A549 (cell line): ENCODE results near the gene ZMYND8. TPM values are rescaled to one million over a fixed set of nuclear protein-coding genes. Genes with fewer than 3 reads are reported as not detected.
A peak's percentile ranks its signal among the peaks of the same experiment; 100 is the strongest.

Experiments
- ATAC-seq, 2 experiments: fragments of 200-7000 bp in 1 of 2; fragments of >200 bp in 1 of 2; cut with Nextera tagmentation in 1 of 2; cut with Tn5 transposase in 1 of 2; 3 replicates each; pipeline versions ENCODE4 v1.8.0 to v1.9.1; 2018 to 2020; ENCODE audit warnings: mild to moderate bottlenecking in 1 of 2, moderate library complexity in 1 of 2
- CTCF ChIA-PET: fragments of 300-600 bp; sonication (Branson Sonifier 250); formaldehyde crosslinking; extraction: SDS; loops from one replicate; lab custom pipeline; 2021; ENCODE audit warnings: antibody characterized with exemption, inconsistent platforms; lab: Yijun Ruan, JAX
- POLR2A ChIA-PET: fragments of 350-600 bp; formaldehyde crosslinking; extraction: SDS; loops from one replicate; lab custom pipeline; 2021; ENCODE audit warnings: antibody characterized with exemption, inconsistent platforms; lab: Yijun Ruan, JAX
- DNase-seq, 2 experiments: peaks; one replicate each; pipeline versions ENCODE4 v3.0.0 to v3.0.0-alpha.2; 2011 to 2016; ENCODE audit warnings: low read depth in 1 of 2, low spot score in 1 of 2
- FAIRE-seq: peaks from 2 replicates; lab custom pipeline; 2011; peaks lifted over from hg19 to GRCh38; lab: Jason Lieb, UNC
- H3K27ac ChIP-seq, 2 experiments: fragments of >200 bp; sonication (Bioruptor Twin); formaldehyde crosslinking; 3 replicates each; pipeline ENCODE4 v1.5.1; 2016 to 2017
- H3K4me1 ChIP-seq: fragments of >200 bp; sonication (Bioruptor Twin); formaldehyde crosslinking; 3 replicates; pipeline ENCODE4 v1.6.1; 2016
- H3K4me2 ChIP-seq: fragments of >200 bp; sonication (Bioruptor Twin); formaldehyde crosslinking; 3 replicates; pipeline ENCODE4 v1.6.1; 2016
- H3K4me3 ChIP-seq: fragments of >200 bp; sonication (Bioruptor Twin); formaldehyde crosslinking; 3 replicates; pipeline ENCODE4 v1.5.1; 2016
- H3K9me3 ChIP-seq: fragments of >200 bp; sonication (Bioruptor Twin); formaldehyde crosslinking; 3 replicates; pipeline ENCODE4 v1.6.1; 2016
- BHLHE40 ChIP-seq: IDR thresholded peaks from 2 replicates; pipeline ENCODE4 v1.6.1; 2012; ENCODE audit warnings: low read depth, low read length, inconsistent platforms
- CEBPB ChIP-seq, 2 experiments: fragments of >200 bp in 1 of 2; sonication (Bioruptor Twin) in 1 of 2; formaldehyde crosslinking in 1 of 2; IDR thresholded peaks; 2 replicates each; pipeline ENCODE4 v1.6.1; 2012 to 2016
- ELK1 ChIP-seq: fragments of 150-350 bp; IDR thresholded peaks from 2 replicates; pipeline ENCODE4 v1.6.1; 2014; ENCODE audit warnings: low read depth, mild to moderate bottlenecking, low read length
- FOSL2 ChIP-seq, 2 experiments: fragments of 450-650 bp in 1 of 2; fragments of >200 bp in 1 of 2; sonication (Bioruptor Twin) in 1 of 2; formaldehyde crosslinking; IDR thresholded peaks; 2 replicates each; pipeline versions ENCODE4 v1.5.0 to v1.6.1; 2016 to 2020; ENCODE audit warnings: mild to moderate bottlenecking in 1 of 2, moderate library complexity in 1 of 2
- GATA3 ChIP-seq: IDR thresholded peaks from 2 replicates; pipeline ENCODE4 v1.6.1; 2012; ENCODE audit warnings: borderline replicate concordance
- JUN ChIP-seq, 2 experiments: fragments of >200 bp; sonication (Bioruptor Twin); formaldehyde crosslinking; IDR thresholded peaks; 2 replicates in 1 of 2; 3 replicates in 1 of 2; pipeline ENCODE4 v1.6.1; 2016 to 2017
- MAX ChIP-seq: IDR thresholded peaks from 2 replicates; pipeline ENCODE4 v1.6.1; 2012
- MAZ ChIP-seq: fragments of 150-350 bp; IDR thresholded peaks from 2 replicates; pipeline ENCODE4 v1.6.1; 2014; ENCODE audit warnings: antibody characterized with exemption, low read depth, low read length, borderline replicate concordance
- NFE2L2 ChIP-seq: fragments of 150-350 bp; conservative IDR thresholded peaks from 2 replicates; pipeline ENCODE4 v1.6.1; 2014; ENCODE audit warnings: low read length
- NPAS2 ChIP-seq: fragments of 250-450 bp; sonication (Bioruptor Pico); IDR thresholded peaks from 2 replicates; pipeline ENCODE4 v1.8.0; 2022; ENCODE audit warnings: mild to moderate bottlenecking, moderate library complexity, borderline replicate concordance
- PBX3 ChIP-seq: IDR thresholded peaks from 2 replicates; pipeline ENCODE4 v1.6.1; 2012
- PHF8 ChIP-seq: fragments of 200-600 bp; sonication (generic); IDR thresholded peaks from 2 replicates; pipeline ENCODE4 v1.6.1; 2016; ENCODE audit warnings: low read depth, mild to moderate bottlenecking, antibody characterized with exemption, moderate library complexity, borderline replicate concordance
- POLR2A ChIP-seq: IDR thresholded peaks from 2 replicates; pipeline ENCODE4 v1.6.1; 2012; ENCODE audit warnings: mild to moderate bottlenecking, low read length
- POLR2AphosphoS2 ChIP-seq: conservative IDR thresholded peaks from 2 replicates; pipeline ENCODE4 v1.6.1; 2012; ENCODE audit warnings: low read length, improper control_type of control experiment, inconsistent platforms
- RAD21 ChIP-seq, 2 experiments: fragments of >200 bp in 1 of 2; sonication (Bioruptor Twin) in 1 of 2; formaldehyde crosslinking in 1 of 2; IDR thresholded peaks in 1 of 2; conservative IDR thresholded peaks in 1 of 2; 2 replicates in 1 of 2; 3 replicates in 1 of 2; pipeline ENCODE4 v1.6.1; 2012 to 2018; ENCODE audit warnings: inconsistent platforms in 1 of 2
- REST ChIP-seq: fragments of 200-600 bp; sonication (generic); IDR thresholded peaks from 2 replicates; pipeline ENCODE4 v1.6.1; 2016; ENCODE audit warnings: antibody characterized with exemption, mild to moderate bottlenecking, moderate library complexity
- USF2 ChIP-seq: fragments of 450-650 bp; IDR thresholded peaks from 2 replicates; pipeline ENCODE4 v1.6.1; 2014; ENCODE audit warnings: antibody characterized with exemption
- ZSCAN20 ChIP-seq: fragments of 250-450 bp; sonication (Bioruptor Pico); IDR thresholded peaks from 2 replicates; pipeline ENCODE4 v1.8.0; 2022; ENCODE audit warnings: mild to moderate bottlenecking, moderate library complexity
- WGBS: methylation state at CpG from one replicate; pipeline ENCODE4 v1.1.6; 2017; ENCODE audit errors: missing lambda C conversion rate; 5-methylcytosine and 5-hydroxymethylcytosine counted together
- polyA plus RNA-seq, 4 experiments: library from polyadenylated mRNA; depleted of rRNA in 3 of 4; stranded (reverse); fragments of >200 nt; fragmentation: RNase III in 1 of 4; extraction: RNeasy Plus Mini Kit Qiagen cat#74134 plus additional on column Dnase treatment in 1 of 4; gene quantifications; 2 replicates in 3 of 4; 3 replicates in 1 of 4; pipeline ENCODE4 v1.2.3, GENCODE V29; 2011 to 2017

ZMYND8 gene
- polyA plus RNA-seq, 2 of the 4 experiments (the other 2 are of a cell fraction) = 10.4 to 24.9 TPM

- peak in 1 of 2 experiments; percentile 16; a peak in 1 of 4 replicates for TF ChIP-seq CEBPB (IDR thresholded peaks at IDR 0.05)
- peak; percentile 64; the same call in 1 of the 2 replicates for TF ChIP-seq GATA3
- peak; percentile 16; the same call in 1 of the 2 replicates for TF ChIP-seq USF2
- TF ChIP-seq PBX3 = no peak
- TF ChIP-seq REST = no peak
- 0 out of 2 replicates have a peak, but pooled peaks have one; percentile 24 for TF ChIP-seq MAZ
- TF ChIP-seq JUN (IDR thresholded peaks at IDR 0.05) = peak in 1 of 2 experiments; percentile 69; a peak in 4 of 5 replicates
- TF ChIP-seq NFE2L2 = peak; percentile 28; the same call in 1 of the 2 replicates
- TF ChIP-seq BHLHE40 = peak; percentile 45; the same call in 1 of the 2 replicates
- peak; percentile 90 for TF ChIP-seq FOSL2 (IDR thresholded peaks at IDR 0.05)
- TF ChIP-seq FOSL2 (CRISPR knock-in tag; IDR thresholded peaks at IDR 0.05) = peak; percentile 95
Observed at GRCh38 chr20:47330933-47331708, 25.4 kb downstream of the ZMYND8 start (continued).

GRCh38 chr20:47330071-47330470 is 26.4 kb downstream of the ZMYND8 start:
- FAIRE-seq = no peak

More at GRCh38 chr20:47330071-47330470, 26.4 kb downstream of the ZMYND8 start:
- 48% methylated on average over 3 of the region's 3 CpGs for WGBS
- H3K27ac ChIP-seq = peak overlapping the region; percentile 94 to 97
- no peak overlapping the region for H3K4me3 ChIP-seq
- peaks cover 93% of the 10 kb centered on the region for H3K4me1 ChIP-seq
- no peak for ATAC-seq
- POLR2A ChIA-PET = interaction anchor here (1.5 kb wide), 1 partner anchor 30 kb away, joined by 7 read pairs; no protein-coding TSS in a partner anchor
- TF ChIP-seq NPAS2 (CRISPR knock-in tag) (no peak), NFE2L2 (no peak), REST (no peak), MAX (no peak), PHF8 (no peak), FOSL2 (IDR thresholded peaks at IDR 0.05) (no peak), FOSL2 (CRISPR knock-in tag; IDR thresholded peaks at IDR 0.05) (no peak), RAD21 (conservative IDR thresholded peaks at IDR 0.05 in 1 of 2, IDR thresholded peaks at IDR 0.05 in 1 of 2) (no peak), ZSCAN20 (no peak), POLR2AphosphoS2 (no peak), POLR2A (no peak), ELK1 (no peak), GATA3 (no peak), CEBPB (IDR thresholded peaks at IDR 0.05) (no peak), BHLHE40 (no peak)
- no peaks in the 10 kb centered on the region for H3K9me3 ChIP-seq
- CTCF ChIA-PET = interaction anchor here (0.6 to 15.0 kb wide), 8 partner anchors 12 to 291 kb away, joined by 3 to 131 read pairs (median 3); no protein-coding TSS in a partner anchor
- peak in 1 of 2 experiments; percentile 41 for DNase-seq
- H3K4me2 ChIP-seq = peak overlapping the region; percentile 4; the same call in 1 of the 3 replicates
